ENCODE data around the gene ZNF280D. TPM values are rescaled to one million over a fixed set of nuclear protein-coding genes. Genes with fewer than 3 reads are reported as not detected.

Gene ZNF280D
- total and polyA plus RNA-seq, 2 of the 8 experiments (the other 6 are each of a cell fraction or from before 2014, with no cell fraction given): 7.4 to 27.5 TPM

DNA sequence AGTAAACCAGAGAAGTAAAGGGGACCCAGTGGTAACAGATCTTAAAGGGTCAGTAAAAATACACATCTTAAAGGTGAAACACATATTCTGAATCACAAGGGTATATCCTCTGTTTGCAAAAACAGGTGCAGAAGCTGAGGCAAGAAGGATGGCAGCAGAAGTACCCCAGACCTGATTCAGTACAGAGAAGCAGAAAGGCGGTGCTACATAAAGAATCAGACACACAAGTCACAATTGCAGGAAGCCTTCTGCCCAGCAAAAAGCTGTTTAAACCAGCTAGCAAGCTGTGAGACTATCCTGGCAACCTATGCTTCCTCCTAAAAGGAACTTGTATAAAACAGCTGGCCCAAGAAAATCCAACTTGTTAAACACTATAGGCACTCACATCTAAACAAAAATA is 49.4 kb downstream of the ZNF280D start:
- DNase-seq (ENCODE audit: low read depth in 1 of 2, low spot score in 2 of 2): no peak
- Histone ChIP-seq H2BK15ac (ENCODE audit: low read length) (no peak overlapping the region), H3K23ac (ENCODE audit: insufficient read length) (no peak overlapping the region), H3K14ac (ENCODE audit: insufficient read length) (no peak overlapping the region), H2AFZ (ENCODE audit: low read length) (no peak overlapping the region), H4K5ac (ENCODE audit: insufficient read length, low read depth, low read length) (no peak overlapping the region), H2BK12ac (ENCODE audit: low read depth, low read length) (no peak overlapping the region), H2BK120ac (replicated peaks; ENCODE audit: low read depth, low read length) (no peak overlapping the region), H2BK5ac (ENCODE audit: low read depth, low read length) (no peak overlapping the region), H3K4me3 (ENCODE audit: extremely low read depth in 1 of 4, insufficient read depth in 2 of 4, low read depth in 3 of 4, low read length in 4 of 4) (no peak overlapping the region), H3K18ac (ENCODE audit: extremely low read depth, low read length) (no peak overlapping the region), H3K4ac (replicated peaks; ENCODE audit: insufficient read length, low read depth, low read length) (no peak overlapping the region), H2AK5ac (ENCODE audit: low read depth, low read length) (no peak overlapping the region), H3K27me3 (replicated peaks in 1 of 4; ENCODE audit: control insufficient read depth in 3 of 4, extremely low read depth in 1 of 4, insufficient read depth in 3 of 4, low read length in 3 of 4) (no peaks in the 10 kb centered on the region), H4K8ac (ENCODE audit: extremely low read depth, insufficient read depth, low read length) (no peak overlapping the region), H3K4me1 (replicated peaks in 1 of 4; ENCODE audit: control insufficient read depth in 3 of 4, insufficient read depth in 4 of 4, low read length in 3 of 4) (no peaks in the 10 kb centered on the region), H3K9me3 (ENCODE audit: insufficient read depth in 2 of 2, low read depth in 1 of 2, low read length in 1 of 2) (no peaks in the 10 kb centered on the region), H3K79me1 (ENCODE audit: low read depth, low read length) (no peaks in the 10 kb centered on the region), H3K56ac (replicated peaks; ENCODE audit: insufficient read length, low read depth, low read length) (no peak overlapping the region), H3K4me2 (ENCODE audit: insufficient read depth in 1 of 2, low read depth in 2 of 2, low read length in 2 of 2) (no peak overlapping the region), H3K36me3 (ENCODE audit: control insufficient read depth in 2 of 4, insufficient read depth in 4 of 4, low read length in 3 of 4) (no peaks in the 10 kb centered on the region), H3K23me2 (ENCODE audit: low read depth, low read length) (no peaks in the 10 kb centered on the region), H4K20me1 (replicated peaks in 1 of 2; ENCODE audit: control insufficient read depth in 1 of 2, insufficient read depth in 2 of 2, low read length in 2 of 2) (no peaks in the 10 kb centered on the region), H4K91ac (replicated peaks; ENCODE audit: insufficient read length, low read length) (no peak overlapping the region), H3K79me2 (ENCODE audit: control insufficient read depth in 1 of 2, insufficient read depth in 2 of 2, low read length in 2 of 2) (no peaks in the 10 kb centered on the region), H2BK20ac (ENCODE audit: low read length) (no peak overlapping the region), H3K27ac (ENCODE audit: low read depth, low read length) (no peak overlapping the region), H3K9ac (replicated peaks in 1 of 4; ENCODE audit: extremely low read depth in 1 of 4, low read depth in 3 of 4, low read length in 3 of 4) (no peak overlapping the region)
- no peak for FAIRE-seq
- TF ChIP-seq POLR2A (IDR thresholded peaks at IDR 0.05; ENCODE audit: control extremely low read depth in 1 of 2, low read depth in 2 of 2, low read length in 2 of 2) (no peak), HDAC2 (IDR thresholded peaks at IDR 0.05; ENCODE audit: borderline replicate concordance in 1 of 2, low read depth in 2 of 2, low read length in 2 of 2) (no peak), POU5F1 (IDR thresholded peaks at IDR 0.05; ENCODE audit: low read depth, low read length) (no peak), BACH1 (IDR thresholded peaks at IDR 0.05; ENCODE audit: low read length) (no peak), SUZ12 (IDR thresholded peaks at IDR 0.05; ENCODE audit: low read length) (no peak), ZNF274 (IDR thresholded peaks at IDR 0.05; ENCODE audit: borderline replicate concordance, extremely low read depth, low read length) (no peak), SP4 (IDR thresholded peaks at IDR 0.05; ENCODE audit: low read length) (no peak), RXRA (IDR thresholded peaks at IDR 0.05; ENCODE audit: insufficient read depth, low read depth, low read length) (no peak)
- TF ChIP-seq, protein P1, sequence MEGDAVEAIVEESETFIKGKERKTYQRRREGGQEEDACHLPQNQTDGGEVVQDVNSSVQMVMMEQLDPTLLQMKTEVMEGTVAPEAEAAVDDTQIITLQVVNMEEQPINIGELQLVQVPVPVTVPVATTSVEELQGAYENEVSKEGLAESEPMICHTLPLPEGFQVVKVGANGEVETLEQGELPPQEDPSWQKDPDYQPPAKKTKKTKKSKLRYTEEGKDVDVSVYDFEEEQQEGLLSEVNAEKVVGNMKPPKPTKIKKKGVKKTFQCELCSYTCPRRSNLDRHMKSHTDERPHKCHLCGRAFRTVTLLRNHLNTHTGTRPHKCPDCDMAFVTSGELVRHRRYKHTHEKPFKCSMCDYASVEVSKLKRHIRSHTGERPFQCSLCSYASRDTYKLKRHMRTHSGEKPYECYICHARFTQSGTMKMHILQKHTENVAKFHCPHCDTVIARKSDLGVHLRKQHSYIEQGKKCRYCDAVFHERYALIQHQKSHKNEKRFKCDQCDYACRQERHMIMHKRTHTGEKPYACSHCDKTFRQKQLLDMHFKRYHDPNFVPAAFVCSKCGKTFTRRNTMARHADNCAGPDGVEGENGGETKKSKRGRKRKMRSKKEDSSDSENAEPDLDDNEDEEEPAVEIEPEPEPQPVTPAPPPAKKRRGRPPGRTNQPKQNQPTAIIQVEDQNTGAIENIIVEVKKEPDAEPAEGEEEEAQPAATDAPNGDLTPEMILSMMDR (IDR thresholded peaks at IDR 0.05; ENCODE audit: control extremely low read depth in 1 of 3, insufficient read depth in 1 of 3, low read depth in 1 of 3, low read length in 3 of 3): no peak
- TF ChIP-seq, protein P2, sequence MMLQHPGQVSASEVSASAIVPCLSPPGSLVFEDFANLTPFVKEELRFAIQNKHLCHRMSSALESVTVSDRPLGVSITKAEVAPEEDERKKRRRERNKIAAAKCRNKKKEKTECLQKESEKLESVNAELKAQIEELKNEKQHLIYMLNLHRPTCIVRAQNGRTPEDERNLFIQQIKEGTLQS (IDR thresholded peaks at IDR 0.05; ENCODE audit: insufficient read depth, low read depth, low read length): no peak
- ChIA-PET POLR2A (ENCODE audit: partially characterized antibody) (no interaction called here), CTCF (ENCODE audit: partially characterized antibody) (no interaction called here)
- WGBS, 2 experiments (ENCODE audit: extremely low coverage in 1 of 2, insufficient coverage in 1 of 2, insufficient read length in 1 of 2, insufficient replicate concordance in 2 of 2, low coverage in 1 of 2, low lambda C conversion rate in 2 of 2, missing lambda C conversion rate in 1 of 2): 82% methylated on average over 1 of the region's 1 CpG; no CpG with 5 or more reads in 1 of the 2 experiments

Data from H1 (cell line).